Measurements from ENCODE around the gene NCKIPSD.

The NCKIPSD gene

DNA sequence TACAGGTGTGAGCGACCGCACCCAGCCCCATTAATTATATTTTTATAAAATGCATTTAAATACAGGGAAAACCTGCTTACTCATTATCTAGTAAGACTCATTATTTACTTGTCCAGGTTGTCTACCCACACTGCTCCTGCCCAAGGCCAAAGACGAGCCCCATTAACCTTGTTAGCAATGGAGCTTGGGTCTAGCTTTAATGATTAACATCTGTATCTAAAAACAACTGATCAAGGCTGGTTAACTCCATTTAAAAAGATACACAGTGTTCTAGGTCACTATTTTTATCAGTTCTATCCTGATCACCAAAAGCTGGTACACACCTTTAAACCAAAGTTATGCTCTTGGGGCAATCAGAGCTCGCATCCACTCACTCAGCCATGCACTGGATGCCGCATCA lies 10.4 kb upstream of the NCKIPSD start:
- no peak for DNase-seq

DNA sequence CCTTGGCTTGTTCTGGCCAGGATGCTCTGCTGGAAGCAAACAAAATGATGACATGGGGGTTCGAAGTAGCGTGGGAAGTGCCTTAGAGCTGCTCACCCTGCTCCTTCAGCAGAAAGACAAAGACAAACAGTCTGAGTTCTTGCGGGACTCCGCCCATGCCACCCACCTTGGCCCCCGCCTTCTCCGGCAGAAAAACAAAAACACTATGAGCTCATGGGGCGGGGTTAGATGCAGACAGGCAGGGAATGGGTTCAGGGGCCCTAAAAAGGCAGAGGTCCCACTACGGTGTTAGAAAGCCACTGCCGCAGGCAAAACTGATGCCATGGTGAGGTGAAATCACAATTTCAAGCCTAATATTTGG lies 9.7 kb upstream of the NCKIPSD start:
- DNase-seq: no peak

DNA sequence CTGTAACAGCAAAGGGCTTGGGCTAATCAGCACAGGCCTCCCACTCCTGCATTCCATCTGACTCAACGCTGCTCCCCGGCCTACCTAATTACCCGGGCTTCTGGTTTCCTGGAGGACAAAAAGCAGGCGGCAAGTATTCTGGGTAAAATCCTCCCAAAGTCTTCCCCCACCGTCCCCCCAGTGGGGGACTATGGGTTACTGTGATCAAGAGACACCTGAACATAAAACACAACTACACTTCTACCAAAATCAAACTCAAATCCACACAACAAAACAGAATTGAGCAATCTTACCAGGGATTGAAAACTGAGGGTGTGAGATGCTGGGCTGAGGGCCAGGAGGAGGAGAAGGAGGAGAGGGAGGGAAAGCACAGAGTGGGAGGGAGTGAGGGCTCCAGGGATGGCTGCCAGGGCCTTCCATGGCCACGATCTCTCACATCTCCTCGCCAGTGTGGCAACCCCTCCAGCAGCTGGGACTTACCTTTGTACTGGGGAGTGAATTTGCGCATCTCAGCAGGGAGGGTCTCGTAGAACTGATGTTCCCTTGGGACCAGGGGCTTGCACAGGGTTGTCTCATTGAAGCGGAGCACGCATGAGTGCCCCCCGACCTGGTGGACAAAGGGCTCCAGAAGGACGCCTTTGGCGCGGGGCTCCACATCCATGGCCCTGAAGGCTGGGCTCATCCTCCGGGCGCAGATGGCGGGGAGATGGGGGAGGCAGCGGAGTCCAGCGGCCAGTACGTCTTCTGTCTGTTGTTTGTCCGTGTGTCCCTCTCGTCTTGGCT lies 9.1 kb upstream of the NCKIPSD start:
- peak; percentile 65 for DNase-seq

DNA sequence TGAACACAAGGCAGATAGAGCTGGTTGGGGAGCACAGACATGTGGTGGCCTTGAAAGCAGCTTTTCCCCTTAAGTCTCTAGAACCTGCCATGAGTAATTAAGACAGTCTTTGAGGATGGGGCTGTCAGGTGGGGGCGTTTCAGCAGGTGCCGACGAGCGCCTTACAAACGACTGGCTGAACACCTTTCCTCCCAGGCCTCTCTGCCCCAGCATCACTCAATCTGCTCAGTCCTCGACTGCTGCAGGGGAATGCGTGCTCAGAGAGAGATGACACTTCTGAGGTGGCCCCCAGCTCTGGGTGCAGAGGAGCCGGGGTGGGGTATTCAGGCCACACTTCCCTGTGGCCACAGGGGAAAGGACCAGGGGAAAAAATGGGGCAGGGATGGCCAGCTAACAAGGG lies 8.1 kb upstream of the NCKIPSD start:
- no peak for DNase-seq

DNA sequence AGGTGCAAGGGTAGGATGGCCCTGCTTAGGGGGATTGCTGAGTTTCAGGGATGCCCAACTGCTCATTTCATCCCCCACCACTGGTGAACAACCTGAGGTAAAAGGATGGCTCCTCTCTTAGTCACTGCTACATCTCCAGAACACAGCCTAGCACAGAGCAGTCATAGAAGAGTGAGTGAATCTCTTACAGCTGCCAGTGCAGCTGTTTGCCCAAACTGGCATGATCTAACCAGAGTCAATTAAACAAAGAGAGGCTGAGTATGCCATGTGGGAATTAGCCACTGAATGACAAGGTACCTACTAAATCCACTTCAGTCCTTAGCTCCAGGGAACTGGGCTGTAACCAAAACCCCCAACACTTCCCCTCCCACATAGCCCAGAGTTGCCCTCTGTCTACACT lies 6.8 kb upstream of the NCKIPSD start:
- DNase-seq: no peak

DNA sequence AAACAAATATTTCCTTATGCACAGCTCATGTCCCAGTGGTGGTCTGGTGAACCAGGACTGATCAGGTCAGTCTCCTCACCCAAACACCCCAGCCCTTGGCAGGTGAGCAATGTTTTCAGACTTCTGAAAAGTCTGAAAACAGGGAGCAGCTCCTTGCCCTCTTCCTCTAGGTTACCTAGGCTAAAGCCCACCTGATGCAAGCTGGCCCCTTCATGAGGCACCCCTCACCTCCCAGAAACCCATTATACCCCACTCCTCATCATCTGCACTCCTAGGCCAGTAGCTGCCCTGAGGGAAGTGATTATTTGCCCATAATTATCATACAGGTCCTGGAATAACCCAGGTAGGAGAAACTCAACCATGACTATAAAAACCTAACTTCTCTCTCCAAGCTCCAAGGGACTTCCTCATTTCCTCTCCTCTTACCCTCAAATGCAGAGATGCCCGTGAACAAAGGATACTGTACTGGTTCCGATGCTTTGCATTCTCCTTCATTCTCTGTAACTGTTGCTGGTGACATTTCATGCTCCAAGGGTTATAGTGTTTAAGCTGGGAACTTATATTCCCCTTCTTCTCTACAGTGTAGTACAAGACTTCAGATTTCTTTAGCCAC lies 5.2 kb upstream of the NCKIPSD start:
- no peak for DNase-seq

DNA sequence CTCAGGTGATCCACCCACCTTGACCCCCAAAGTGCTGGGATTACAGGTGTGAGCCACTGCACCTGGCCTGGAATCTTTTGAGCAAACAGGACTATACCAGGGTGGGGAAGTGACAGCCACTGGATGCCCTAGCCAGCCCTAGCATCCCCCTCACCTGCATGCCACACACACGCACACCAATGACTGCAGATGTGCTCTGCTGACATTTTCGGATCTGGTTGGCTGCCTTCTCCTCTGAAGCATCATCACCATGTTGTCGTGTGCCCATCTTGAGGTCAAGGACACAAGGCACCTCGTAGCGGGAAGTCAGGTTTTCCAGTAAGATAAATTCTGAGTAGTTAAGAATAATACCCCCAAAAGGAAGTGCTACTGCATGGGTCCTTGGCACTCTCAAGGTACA lies 3.7 kb upstream of the NCKIPSD start:
- no peak for DNase-seq

DNA sequence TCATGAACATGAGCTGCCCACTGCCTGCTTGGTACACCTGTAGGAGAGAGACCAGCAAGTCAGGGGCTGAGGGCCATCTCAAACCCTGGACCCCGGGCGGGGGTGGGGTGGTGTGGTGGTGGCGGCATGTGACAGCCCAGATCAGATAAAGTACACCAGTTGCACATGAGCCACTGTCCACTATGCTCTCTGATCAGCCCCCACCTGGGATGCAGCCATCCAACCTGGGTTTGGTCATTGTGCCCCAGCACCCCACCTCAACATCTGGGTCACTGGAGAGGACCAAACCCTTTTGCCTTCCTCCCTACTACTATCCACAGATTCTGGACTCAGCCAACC lies 3.0 kb upstream of the NCKIPSD start:
- DNase-seq: no peak

DNA sequence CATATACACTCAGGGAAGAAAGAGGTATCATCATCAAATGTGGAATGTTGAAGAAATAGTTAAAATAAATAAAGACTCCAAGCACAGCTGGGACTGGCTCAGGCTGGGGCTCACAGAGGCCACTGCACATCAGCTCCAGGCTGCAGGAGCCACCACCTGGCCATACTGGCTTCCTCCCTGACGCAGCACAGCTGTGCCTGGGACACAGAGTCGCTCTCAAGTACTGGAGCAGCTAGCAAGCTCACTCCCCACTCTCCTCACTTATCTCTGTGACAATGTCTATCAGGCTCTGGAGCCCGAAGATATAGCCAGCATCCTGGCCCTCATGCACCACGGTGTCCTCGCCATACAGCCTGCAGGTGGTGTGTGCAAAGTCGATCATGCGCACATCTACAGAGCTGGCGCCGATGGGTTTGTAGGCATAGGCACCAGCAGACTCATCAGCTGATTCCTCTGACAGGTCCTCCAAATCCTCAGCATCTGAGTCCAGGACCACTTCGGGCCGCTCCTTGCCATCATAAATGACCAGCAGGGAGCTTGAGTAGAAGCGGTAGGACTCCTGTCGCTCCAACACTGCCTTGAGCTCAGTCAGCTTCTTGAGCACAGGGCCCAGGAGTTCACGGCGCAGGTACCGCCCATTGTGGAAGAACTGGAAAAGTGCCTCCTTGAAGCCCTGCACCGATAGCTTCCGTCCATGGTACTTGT lies 2.5 kb upstream of the NCKIPSD start:
- no peak for DNase-seq

DNA sequence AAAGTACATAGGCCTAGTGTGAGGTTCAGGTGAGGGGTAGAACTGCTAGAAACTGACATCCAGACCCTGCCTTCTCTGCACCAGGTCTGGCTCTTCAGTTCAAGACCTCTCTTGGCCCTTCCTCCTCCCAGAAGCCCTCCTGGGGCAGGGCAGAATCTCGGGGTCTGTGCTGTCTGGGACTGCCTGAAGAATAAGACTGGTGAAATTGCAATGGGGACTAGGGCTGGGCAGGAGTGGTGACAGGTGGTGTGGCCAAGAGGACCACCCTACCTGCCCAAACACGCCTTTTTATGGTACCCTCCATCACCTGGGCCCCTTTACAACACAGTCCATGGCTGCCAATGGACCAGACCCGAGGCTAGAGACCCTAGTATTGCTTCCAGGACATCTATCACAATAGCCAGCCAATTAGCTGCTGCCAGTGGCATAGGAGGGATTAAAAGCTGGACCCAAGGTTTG lies 1.5 kb upstream of the NCKIPSD start:
- no peak for DNase-seq

DNA sequence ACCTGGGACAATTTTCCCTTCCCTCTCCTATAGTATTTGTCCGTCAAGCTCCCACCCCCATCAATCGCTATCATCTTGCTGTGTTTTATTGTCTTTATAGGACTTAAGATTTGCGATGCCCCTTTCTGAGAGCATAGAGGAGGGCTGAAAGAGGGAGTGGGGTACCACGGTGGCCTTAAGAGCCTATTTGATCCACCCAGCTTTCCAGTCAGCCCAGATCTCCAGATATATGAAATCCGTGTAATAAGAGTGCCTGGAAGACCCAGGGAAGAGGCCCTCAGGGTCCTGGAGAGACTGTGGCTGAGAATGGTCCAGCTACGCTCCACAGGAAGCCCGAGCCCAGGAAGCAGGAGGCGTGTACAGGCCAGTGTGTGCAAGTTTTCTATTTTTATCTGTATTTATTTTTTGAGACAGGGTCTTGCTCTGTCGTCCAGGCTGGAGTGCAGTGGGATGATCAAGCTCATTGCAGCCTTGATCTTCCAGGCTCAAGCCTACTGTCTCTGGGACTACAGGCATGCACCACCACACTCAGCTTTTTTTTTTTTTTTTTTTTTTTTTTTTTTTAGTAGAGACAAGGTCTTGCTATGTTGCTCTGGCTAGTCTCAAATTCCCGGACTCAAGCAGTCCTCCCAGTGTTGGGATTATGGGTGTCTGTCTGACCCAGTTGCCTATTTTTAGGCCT lies 964 bp upstream of the NCKIPSD start:
- DNase-seq: no peak

DNA sequence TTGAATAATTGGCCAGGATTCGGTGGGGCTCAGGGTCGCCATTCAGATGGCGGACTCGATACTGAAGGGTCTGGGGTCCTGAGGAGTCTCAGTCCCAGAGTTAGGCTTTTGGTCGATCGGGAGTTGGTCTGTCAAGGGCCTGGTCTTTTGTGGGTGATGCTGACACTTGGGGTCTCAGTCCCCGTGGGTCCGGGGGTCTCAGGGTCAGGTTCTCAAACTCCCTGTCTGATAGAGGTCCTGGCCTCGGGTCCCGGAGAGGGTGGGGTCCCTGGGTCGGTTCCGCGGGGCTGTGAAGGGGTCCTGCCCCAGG lies 467 bp downstream of the NCKIPSD start:
- DNase-seq: no peak

DNA sequence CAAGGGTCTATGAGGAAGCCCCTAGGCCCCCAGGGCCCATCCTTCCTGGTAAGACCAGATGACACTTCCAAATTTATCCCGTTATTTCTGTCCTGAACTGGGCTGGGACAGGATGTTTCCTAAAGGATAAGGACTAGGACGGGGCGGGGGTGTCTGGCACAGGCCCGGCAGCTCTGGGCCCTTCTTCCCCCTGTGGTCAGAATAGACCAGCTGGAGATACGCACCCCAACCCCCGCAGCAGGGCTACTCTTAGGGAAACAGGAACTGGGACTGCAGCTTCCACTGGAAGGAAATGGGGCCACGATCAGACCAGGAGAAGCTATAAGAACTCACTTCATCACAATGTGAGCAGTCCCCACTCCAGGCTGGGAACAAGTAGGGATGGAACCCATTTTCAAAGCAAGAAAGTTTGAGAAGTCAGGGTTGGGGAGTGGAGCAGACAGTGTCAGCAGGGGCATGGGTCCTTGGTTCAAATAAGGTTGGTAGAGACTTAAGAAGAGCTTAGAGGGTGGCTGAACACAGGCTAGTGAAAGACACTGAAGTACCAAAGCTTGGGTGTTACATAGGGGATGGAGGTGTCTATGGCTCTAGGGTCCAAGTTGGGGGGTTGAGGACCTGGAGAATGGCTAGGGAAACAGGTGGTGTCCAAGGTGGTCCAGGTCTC lies 1.1 kb downstream of the NCKIPSD start:
- no peak for DNase-seq

DNA sequence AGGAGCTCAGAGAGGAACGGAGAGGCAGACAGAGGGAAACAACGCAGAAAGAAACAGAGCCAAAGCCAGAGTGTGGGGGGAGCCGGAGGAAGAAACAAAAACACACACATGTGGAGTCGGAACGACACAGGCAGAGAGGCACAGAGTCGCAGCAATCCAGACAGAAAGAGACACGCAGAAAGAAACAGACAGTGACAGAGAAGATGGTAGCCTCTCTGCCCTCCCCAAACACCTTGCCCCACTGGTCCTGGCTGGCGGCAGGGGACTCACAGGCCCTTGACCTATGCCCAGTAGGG lies 1.7 kb downstream of the NCKIPSD start:
- DNase-seq: no peak

DNA sequence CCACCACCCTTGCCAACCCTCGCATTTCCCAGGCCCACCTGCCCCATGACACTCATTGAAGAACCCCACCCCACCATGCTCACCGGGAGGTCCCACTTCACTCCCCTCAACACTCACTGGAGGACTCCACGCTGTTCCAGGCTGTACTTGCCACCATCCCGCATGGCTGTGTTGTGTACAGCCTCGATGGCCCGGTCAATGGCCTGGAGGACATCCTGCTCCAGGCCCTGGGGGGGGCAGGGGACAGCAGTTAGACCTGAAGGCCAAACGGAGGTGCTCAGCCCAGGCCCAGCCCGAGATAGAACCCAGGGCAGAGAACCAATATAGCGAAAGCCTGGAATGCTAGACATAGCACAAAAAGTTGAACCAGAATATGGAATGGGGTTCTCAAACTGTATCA lies 2.9 kb downstream of the NCKIPSD start:
- no peak for DNase-seq

DNA sequence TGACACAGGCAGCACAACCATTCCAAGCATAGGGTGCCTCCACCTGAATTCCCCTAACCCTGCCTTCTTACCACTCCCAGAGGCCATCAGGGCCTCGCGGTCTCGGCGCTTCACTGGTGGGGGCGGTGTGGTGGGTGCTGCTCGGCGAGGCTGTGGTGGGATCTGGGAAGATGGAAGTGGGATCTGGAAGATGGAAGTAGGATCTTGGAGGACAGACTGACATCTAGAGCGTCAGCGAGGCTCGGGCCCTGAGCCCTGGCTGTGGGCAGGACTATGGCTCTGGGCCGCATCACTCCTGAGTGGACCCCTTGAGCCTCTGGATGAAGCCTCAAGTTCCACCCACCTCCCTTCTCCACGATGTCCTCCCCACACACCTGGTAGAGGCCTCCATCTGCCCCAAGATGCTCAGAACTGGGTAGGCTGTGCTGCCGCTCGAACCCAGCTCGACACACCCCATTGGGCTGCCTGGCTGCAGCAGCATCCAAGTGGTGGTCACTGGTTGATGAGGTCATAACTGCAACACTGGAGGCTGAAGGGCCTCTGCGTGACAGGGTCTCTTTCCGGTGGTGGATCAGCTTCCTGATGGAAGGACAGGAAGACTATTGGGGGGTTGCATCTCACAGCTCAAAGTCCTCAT lies 3.6 kb downstream of the NCKIPSD start:
- DNase-seq: no peak

DNA sequence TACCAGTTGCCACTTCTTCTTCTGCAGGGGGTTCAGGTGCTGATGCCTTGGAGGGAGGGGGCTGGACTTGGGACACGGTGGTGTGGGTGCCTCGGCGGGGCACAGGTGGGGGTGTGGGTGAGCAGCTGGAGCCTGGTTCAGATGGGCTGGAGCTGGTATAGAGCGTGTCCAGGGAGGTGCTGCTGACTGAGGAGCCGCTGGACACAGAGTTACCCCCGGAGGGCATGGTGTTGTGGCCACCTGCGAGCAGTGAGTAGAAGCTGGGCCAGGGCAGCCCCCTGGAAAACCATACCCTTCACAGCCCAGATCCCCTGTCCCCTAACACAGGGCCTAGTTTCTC lies 4.2 kb downstream of the NCKIPSD start:
- no peak for DNase-seq

DNA sequence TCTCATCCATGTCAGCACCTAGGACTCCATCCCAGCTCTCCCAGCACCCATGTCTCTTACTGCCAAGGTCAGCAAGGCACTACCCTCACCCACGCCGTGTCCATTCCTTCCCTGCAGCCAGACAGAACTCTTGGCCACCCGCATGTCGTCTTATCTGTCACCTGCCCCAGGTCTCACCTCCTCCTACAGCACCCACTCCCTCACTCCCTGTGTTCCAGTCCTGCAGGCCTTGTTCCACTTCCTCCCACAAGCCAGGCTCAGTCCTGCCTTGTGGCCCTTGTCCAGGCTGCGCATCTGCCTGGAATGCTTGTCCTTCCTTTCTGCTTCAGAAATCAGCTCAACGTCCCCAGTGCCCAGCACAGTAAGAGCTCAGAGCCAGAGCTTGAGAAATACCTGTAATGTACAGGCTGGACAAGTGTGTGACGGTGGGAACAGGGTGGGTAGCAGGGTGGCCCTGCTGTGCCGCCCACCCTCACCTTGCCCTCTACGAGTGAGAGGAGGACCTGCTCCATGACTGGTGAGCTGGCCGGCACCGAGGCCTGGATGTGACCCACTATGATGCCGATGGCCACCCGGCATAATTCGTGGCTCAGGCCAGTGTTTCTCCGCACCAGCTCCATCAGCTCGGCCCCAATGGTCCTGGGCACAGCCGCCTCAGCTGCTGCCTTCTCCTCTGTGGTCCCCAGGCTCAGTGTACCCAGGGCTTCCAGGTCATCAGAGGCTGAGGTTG lies 4.7 kb downstream of the NCKIPSD start:
- no peak for DNase-seq

DNA sequence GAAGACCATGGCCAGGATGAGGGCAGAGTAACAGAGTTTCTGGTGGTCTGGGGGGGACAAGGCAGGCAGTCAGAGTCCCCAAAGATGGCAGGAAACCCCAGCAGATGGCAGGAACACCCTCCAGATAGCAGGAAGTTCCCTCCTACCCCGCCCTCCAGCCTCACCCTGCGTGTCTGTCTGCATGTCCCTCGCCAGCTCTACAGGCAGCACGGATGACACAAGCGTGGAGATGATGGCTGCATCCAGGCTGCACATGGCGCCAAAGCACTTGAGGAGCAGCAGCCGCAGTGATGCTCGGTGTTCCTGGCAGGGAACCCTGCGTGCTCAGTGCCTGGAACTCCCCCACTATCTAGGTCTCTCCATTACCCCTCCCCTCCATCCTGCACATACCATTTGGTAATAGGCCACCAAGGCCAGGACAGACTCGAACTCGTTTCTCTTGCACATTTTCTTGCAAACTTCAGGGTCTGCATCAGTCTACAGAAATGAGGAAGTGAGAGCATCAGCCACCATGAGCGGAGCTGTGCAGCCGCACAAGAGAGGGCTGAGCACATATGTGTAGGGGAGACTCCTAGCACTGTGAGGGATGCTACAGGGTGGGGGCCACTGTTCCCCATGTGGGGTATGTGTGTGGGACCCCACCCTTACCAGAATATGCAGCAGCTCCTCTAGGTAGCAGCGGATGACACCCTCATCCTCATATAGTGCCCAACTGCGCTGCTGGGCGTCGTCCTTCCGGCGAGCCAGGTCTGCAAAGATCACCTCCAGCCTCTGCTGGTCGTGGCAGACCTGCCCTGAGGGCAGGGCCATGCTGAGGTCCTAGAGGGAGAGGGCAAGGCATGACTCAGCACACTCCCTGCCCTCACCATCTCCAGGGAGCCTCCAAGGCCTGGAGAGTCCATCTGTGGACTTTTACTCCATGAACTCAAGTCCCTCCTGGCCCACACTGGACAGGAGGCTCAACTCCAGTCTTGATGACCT lies 6.0 kb downstream of the NCKIPSD start:
- DNase-seq: no peak

DNA sequence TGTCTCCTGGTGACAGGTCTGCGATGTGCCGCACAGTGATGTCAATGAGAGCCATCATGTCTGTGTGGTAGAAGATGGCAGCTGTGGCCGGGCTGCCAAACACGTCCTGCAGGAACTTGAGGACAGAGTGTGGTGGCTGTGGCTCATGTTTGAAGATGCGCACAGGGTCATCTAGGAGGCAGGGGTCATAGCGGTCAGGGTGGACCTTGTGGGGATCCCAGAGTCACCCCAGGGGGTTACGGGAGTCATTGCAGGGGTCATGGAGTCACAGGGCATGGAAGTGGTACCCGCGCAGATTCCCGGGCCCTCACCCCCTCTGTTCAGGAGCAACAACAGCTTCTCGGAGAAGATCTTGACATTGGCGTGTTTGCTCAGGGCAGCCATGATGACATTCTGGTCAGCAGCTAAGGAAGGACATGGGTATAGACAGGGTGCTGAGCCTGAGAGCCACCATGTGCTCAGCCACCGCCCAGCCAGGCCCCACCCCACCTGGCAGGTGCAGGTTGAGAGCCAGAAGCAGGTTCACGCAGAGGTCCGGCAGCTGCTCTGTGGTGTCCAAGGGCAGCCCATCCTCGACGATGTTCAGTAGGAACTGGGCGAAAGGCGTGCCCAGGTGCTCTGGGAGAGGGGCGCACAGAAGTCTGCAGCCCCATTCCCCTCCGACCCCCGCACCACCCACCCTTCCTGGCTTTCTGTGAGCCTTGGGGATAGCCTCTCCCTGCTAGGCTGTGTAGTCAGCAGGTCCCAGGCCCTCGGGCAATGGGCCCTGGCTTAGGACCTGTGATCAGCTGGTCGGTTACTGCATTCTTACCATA lies 6.9 kb downstream of the NCKIPSD start:
- DNase-seq: no peak
